Erythroblast (primary cell): Measurements from ENCODE around the gene IRF5.

ENCODE experiments used
- DNase-seq, 2 experiments: peaks; one replicate each; lab custom pipeline; 2025; lab: John Stamatoyannopoulos, UW
- GATA1 ChIP-seq: IDR thresholded peaks from 2 replicates; pipeline ENCODE4 v1.6.1; 2011; ENCODE audit warnings: low read depth, mild to moderate bottlenecking, control low read depth, low read length, moderate library complexity
- POLR2A ChIP-seq: IDR thresholded peaks from 2 replicates; pipeline ENCODE4 v1.6.1; 2011; ENCODE audit warnings: mild to moderate bottlenecking, low read length

IRF5 gene, protein sequence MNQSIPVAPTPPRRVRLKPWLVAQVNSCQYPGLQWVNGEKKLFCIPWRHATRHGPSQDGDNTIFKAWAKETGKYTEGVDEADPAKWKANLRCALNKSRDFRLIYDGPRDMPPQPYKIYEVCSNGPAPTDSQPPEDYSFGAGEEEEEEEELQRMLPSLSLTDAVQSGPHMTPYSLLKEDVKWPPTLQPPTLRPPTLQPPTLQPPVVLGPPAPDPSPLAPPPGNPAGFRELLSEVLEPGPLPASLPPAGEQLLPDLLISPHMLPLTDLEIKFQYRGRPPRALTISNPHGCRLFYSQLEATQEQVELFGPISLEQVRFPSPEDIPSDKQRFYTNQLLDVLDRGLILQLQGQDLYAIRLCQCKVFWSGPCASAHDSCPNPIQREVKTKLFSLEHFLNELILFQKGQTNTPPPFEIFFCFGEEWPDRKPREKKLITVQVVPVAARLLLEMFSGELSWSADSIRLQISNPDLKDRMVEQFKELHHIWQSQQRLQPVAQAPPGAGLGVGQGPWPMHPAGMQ

DNA sequence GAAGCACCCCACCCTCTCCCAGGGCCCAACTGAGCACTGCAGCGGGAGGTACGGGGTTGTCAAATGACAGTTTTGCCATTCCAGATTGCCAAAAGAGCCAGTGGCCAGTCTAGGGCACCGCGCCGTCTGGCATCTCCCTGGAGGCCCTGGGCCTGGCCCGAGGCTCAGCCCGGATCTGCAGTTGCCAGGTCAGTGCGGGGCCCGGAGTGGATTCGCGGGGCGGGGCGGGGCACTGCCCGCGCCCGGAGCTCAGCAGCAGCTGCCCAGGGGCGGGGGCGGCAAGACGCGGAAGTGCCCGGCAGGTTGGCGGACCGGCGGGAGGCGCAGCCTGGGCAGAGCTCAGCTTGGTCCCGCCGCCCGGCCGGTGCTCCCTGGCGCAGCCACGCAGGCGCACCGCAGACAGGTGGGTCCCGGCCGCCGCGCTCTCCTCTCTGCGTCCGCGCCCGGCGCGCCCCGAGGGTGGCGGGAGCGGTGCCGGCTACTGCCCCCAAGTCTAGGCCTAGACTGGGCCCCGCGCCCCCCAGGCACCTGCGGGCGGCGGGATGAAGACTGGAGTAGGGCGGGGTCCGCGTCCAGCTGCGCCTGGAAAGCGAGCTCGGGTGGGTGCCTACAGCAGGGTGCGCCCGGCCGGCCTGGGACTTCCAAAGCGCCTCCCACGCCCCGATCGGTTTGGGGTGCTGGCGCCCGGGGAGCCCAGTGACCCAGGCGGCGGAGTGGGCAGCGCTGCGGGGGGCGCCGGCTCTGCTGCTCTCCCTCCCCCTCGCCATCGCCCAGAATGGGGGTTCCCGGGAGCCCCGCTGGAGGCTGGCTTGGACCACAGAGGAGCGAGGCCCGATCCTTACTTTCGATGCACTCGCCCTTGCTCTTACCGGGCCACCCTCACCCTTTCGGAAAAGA is at the start of gene IRF5:
Gene IRF5 (plus strand): TSS at position 281 of the 897 bp plus-strand sequence. CDS start 4,155 bp downstream, outside the sequence.
- no peak for DNase-seq
- TF ChIP-seq POLR2A, result no peak

DNA sequence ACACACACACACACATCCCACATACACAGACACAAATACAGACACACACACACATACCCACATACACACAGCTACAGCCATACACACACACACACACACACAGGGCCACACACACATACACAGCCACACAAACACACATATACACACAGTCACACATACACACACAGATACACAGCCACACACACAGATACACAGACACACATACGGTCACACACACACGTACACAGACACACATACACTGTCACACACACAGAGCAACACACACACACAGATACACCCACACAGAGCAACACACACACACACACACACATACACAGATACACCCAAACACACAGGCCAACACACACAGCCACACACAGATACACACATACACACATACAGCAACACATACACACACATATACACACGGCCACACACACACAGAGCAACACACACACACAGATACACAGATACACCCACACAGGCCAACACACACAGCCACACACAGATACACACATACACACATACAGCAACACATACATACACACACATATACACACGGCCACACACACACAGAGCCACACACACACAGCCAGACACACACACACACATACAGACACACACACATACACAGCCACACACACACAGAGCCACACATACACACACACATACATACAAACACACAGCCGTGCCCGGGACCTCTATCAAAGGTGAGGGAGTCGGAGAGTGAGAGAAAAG is 49.5 kb upstream of the IRF5 start:
- DNase-seq, result no peak
- TF ChIP-seq GATA1 (no peak), POLR2A (no peak)

DNA sequence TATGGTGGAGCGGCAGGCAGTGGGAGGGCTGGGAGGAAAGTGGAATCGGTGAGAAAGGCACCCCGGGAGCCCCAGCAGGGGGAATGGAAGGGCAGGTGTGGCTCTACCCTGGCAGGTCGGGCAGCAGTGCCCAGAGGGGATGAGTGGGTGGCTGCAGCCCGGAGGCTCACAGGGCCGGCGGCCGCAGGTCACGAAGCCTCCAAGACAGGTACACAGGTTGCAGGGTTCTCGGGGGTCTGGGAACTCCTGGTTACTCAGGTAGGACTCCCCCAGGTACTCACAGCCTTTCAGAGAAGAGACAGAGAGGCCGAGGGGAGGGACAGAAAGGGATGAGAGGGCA is 49.0 kb upstream of the IRF5 start:
- no peak for TF ChIP-seq POLR2A
- no peak for TF ChIP-seq GATA1
- DNase-seq, result no peak

DNA sequence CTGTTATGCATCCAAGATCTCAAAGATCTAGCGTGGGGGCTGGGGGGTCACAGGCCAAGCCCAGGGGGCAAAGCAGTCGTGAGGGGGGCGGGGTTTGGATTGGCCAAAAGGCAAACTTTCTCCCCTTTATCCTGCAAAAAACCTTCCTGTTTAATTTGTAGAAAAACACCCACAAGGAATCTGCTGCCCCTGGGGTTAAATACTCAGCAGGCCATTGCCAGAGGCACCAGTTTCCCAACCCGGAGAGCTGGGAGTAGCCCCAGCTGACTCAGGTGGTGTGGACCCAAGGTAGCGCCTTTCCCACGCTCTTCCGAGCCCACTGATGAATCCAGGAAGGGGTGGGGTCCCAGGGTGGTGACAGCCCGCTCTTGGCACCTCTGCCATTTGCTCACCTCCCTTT is 48.6 kb upstream of the IRF5 start:
- TF ChIP-seq POLR2A, result no peak
- TF ChIP-seq GATA1, result no peak
- no peak for DNase-seq

DNA sequence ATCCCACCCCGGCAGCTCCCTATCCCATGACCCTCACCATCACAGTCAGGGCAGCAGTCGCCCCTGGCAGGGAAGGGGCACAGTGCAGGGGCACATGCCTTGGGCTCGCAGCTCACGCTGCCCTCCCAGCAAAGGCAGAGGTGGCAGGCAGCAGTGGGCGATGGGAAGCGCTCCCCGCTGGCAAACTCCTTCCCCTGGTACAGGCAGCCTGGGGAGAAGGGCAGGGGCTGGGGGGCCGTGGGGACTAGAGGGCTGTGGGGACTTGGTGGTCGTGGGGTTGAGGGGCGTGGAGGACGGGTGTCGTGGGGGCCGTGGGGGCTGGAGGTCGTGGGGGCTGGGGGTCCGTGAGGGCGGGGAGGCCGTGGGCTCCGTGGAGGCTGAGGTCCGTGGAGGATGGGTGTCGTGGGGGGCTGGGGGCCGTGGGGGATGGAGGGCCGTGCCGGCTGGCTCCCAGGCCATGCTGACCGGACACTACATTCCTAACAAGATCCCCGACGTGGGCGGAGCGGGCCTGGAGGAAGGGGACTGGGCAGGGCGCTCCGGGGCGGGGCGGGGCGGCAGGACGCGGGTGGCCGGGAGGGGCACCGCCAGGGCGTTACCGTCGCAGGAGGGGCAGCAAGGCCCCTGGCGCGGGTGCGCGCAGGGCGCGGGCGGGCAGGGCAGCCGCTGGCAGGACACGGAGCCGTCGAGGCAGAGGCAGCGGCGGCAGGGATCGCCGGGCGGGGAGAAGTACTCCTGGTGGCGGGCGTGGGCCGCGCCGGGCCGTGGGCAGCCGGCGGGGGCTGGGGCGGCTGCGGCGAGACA is 47.2 kb upstream of the IRF5 start:
- no peak for DNase-seq
- TF ChIP-seq POLR2A (no peak), GATA1 (no peak)

DNA sequence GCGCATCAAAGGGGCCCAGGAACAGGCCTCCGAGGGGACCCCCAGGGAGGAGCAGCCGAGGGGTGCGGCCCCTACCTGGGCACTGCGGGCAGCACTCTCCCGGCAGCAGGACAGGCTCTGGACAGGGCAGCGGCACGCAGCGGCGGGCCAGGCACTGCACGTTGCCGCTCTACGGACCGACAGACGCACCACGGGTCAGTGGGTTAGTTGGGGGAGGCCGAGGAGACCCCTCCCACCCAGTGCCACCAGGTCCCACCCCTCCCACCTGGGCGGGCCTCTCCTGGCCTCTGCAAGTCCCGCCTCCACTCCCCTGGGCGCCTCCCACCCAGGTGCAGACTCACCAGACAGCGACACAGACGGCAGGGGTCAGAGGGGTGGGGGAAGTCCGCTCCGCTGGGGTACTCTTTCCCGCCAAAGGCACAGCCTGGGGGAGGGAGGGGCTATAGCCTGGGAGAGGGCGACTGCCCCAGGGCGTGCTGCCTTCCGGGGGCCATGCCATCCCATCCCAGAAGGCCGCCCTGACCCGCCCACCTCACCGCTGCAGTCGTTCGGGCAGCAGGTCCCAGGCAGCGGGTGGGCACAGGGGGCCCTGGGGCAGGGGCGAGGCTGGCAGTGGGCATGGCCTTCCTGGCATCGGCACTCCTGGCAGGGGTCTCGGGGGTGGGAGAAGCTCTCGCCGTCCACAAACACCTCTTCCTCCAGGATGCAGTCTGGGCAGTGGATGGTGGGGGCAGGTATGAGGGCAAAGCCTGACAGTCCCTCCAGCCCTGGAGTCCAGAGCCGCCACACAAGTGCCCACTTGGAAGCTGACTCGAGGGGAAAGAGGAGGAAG is 46.4 kb upstream of the IRF5 start:
- DNase-seq, result no peak
- no peak for TF ChIP-seq GATA1
- no peak for TF ChIP-seq POLR2A

DNA sequence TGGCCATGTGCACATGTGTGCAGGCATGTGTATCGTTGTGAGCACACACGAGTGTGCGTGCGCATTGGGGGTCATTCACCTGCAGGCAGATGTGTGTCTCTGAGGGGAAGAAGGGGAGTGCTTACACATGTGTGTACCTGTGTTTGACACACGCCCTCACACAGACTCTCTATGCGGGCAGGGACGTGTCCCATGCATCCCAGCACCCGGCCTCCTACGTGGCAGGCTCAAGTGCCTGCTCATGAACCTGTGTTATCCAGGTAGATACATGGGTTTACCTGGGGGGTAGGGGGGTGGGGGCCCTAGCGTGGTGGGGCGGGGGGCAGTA is 45.8 kb upstream of the IRF5 start:
- no peak for DNase-seq

DNA sequence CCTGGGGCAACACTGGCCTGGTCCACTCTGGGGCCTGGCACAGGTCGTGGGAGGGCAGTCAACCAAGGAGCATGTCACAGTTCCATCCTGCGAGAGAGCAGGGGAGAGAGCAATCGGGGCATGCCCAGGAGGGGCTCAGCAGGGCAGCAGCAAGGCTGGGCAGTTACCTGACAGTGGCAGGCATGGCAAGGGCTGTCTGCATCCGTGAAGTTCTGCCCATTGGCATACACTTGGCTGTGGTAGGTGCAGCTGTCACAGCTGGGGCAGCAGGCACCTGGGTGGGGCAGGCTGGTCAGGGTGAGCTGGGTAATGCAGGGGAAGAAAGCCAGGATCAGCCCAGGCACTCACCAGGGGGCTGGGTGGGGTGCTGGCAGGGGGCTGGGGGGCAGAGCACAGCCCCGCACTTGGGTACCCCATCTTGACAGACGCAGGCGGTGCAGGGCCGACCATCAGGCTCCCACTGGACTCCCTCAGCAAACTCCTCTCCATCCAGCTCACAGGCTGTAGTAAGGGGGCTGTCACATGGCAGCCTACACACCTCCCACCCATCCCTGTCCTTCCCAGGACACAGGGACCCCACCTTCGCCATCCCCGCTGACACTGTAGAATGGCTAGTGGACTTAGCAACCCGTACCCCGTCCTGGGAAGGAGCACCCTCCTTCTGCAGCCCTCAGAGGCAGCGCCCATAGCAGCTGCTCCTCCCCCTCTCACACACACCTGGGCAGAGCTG is 45.0 kb upstream of the IRF5 start:
- TF ChIP-seq GATA1 (no peak), POLR2A (no peak)
- no peak for DNase-seq

More for the DNA sequence above, 45.8 kb upstream of the IRF5 start:
- TF ChIP-seq POLR2A (no peak), GATA1 (no peak)

DNA sequence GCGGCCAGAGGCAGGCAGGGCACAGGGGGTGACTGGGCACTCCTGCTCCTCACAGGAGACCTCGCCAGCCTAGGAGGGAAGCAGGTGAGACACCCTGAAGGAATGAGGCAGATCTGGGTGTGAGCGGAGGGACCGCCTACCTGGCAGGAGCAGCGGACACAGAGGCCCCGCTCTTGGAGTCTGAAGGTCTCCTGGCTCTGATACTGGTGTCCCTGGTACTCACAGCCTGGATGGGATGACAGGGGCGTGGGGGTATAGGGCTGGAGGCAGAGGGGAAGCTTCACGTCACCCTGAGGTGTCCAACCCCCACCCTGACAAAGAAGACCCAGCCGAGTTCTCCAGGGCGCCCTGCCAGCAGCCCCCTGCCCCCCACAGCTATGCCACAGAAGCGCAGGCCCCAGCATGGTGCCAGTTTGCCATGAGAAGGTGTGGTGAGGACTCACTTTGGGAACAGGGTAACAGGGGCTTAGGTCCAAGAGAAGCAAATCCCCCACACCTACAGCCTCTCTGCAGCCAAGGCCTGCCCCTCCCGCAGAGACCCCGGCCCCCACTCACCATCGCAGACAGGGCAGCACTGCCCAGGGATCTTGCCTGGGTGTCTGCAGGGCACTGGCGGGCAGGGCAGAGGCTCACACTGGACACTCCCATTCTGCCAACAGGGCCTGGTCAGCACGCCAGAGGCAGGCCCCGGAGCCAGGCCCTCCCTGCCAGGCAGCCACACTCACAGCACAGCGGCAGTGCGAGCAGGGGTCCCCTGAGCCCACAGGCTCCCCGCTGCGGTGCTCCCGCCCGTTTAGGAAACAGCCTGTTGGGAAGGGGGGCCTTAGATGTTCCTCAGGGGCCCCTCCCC is 44.3 kb upstream of the IRF5 start:
- TF ChIP-seq GATA1, result no peak
- TF ChIP-seq POLR2A, result no peak

DNA sequence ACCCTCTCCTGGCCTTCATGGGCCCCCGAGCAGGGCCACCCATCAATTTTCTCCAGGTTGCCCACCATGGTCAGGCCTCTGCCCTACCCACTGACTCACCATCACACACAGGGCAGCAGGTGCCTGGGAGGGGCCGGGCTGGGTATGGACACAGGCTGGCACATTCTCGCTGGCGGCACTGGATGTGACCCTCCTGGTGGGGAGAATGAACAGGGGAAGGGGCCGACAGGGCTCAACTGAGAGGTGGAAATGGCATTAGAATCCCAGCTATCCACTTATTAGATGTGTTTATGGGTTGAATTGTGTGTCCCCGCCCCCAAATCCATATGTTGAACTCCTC is 43.7 kb upstream of the IRF5 start:
- DNase-seq, result no peak
- TF ChIP-seq POLR2A, result no peak

More for the DNA sequence above, 44.3 kb upstream of the IRF5 start:
- no peak for DNase-seq

DNA sequence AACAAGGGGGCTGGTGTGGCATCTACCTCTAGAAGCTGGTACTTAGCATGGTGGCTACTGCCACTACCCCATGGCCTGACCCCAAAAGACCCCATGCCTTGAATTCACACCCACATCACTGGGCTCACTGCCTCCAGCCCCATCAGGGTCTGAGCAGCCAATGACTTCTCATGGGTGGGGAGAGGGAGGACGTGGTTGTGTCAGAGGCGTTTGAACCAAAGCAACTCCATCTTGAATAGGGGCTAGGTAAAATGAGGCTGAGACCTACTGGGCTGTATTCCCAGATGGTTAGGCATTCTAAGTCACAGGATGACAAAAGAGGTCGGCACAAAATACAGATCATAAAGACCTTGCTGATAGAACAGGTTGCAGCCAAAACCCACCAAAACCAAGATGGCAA is 42.4 kb upstream of the IRF5 start:
- TF ChIP-seq POLR2A, result no peak
- TF ChIP-seq GATA1, result no peak
- no peak for DNase-seq
